Aorta (tissue), 5 donors: ENCODE data around the gene RANGAP1. TPM values are rescaled to one million over a fixed set of nuclear protein-coding genes. Genes with fewer than 3 reads are reported as not detected.

ENCODE experiments used
- ATAC-seq: fragments of 200-7000 bp; cut with Tn5 transposase; one replicate; pipeline ENCODE4 v1.9.1; 2022; ENCODE audit warnings: moderate library complexity; ENCODE audit not compliant: low FRiP score
- DNase-seq, 2 donors: peaks; one replicate each; pipeline ENCODE4 v3.0.0-alpha.2; 2020
- H3K27ac ChIP-seq, 2 donors: one replicate each; pipeline ENCODE4 v1.5.1; 2013; ENCODE audit warnings: low read length in 2 of 2, mild to moderate bottlenecking in 2 of 2, moderate library complexity in 2 of 2, control low read depth in 1 of 2, inconsistent platforms in 1 of 2, low read depth in 1 of 2
- H3K27me3 ChIP-seq, 2 donors: one replicate each; pipeline ENCODE4 v1.6.1; 2013; ENCODE audit warnings: control low read depth in 1 of 2, low read length in 1 of 2, mild to moderate bottlenecking in 1 of 2, moderate library complexity in 1 of 2; ENCODE audit not compliant: insufficient read depth in 2 of 2, control insufficient read depth in 1 of 2
- H3K36me3 ChIP-seq, 2 donors: one replicate each; pipeline ENCODE4 v1.6.1; 2013; ENCODE audit warnings: control low read depth in 1 of 2, low read length in 1 of 2, mild to moderate bottlenecking in 1 of 2; ENCODE audit not compliant: insufficient read depth in 2 of 2, control insufficient read depth in 1 of 2
- H3K4me1 ChIP-seq, 2 donors: one replicate each; pipeline ENCODE4 v1.6.1; 2013; ENCODE audit warnings: low read length in 2 of 2, control low read depth in 1 of 2, mild to moderate bottlenecking in 1 of 2, moderate library complexity in 1 of 2; ENCODE audit not compliant: insufficient read depth in 2 of 2, control insufficient read depth in 1 of 2
- H3K4me3 ChIP-seq, 2 donors: one replicate each; pipeline ENCODE4 v1.5.1; 2013; ENCODE audit warnings: low read length in 2 of 2, control low read depth in 1 of 2, mild to moderate bottlenecking in 1 of 2
- H3K9me3 ChIP-seq: one replicate; pipeline ENCODE4 v1.6.1; 2013; ENCODE audit warnings: mild to moderate bottlenecking, low read length; ENCODE audit not compliant: control insufficient read depth
- WGBS, 2 donors: extraction: QIAGEN DNeasy Blood & Tissue Kit; methylation state at CpG; one replicate each; pipeline ENCODE4 v1.1.7; 2013; 5-methylcytosine and 5-hydroxymethylcytosine counted together
- intact Hi-C, 2 donors: fragments of 100-400 bp; cut with DNase I; formaldehyde crosslinking; loops; one replicate each; pipeline versions ENCODE4 v1.14.2 to v1.15.0; 2022
- long read RNA-seq, 2 donors: library from polyadenylated mRNA; unstranded; transcript quantifications; one replicate each; pipeline ENCODE4 v2.0.0, GENCODE V29; 2020 to 2021
- polyA plus RNA-seq, 2 donors: library from polyadenylated mRNA; stranded (reverse); fragments of 200-250 nt; gene quantifications; one replicate each; pipeline ENCODE4 v1.2.3, GENCODE V29; 2013
- total RNA-seq, 2 donors: library from RNA; stranded (reverse); fragmentation: NEBNext Ultra II Directional; extraction: Animal tissue kit (Norgen Biotek cat#: 25700); gene quantifications; one replicate each; pipeline ENCODE4 v1.2.1, GENCODE V29; 2021
- donor health status: healthy with polysubstance abuse.
- donor health status: Bipolar disorder and iron deficiency.
- donor health status: DM: no; HTN: no; CAD: no.
- donor health status: DM: no; HTN: no; CAD: no.
- donor health status: DM: yes; HTN: yes; CAD: no.

The RANGAP1 gene, protein sequence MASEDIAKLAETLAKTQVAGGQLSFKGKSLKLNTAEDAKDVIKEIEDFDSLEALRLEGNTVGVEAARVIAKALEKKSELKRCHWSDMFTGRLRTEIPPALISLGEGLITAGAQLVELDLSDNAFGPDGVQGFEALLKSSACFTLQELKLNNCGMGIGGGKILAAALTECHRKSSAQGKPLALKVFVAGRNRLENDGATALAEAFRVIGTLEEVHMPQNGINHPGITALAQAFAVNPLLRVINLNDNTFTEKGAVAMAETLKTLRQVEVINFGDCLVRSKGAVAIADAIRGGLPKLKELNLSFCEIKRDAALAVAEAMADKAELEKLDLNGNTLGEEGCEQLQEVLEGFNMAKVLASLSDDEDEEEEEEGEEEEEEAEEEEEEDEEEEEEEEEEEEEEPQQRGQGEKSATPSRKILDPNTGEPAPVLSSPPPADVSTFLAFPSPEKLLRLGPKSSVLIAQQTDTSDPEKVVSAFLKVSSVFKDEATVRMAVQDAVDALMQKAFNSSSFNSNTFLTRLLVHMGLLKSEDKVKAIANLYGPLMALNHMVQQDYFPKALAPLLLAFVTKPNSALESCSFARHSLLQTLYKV
- 10 to 100 TPM; 29.7 to 34.6 TPM for total RNA-seq
- 10 to 100 TPM; 14.8 to 20.3 TPM for polyA plus RNA-seq
- long read RNA-seq, donor 1, full-length matches to known transcripts = 36 of 78 reads
- long read RNA-seq, donor 1, partial matches to known transcripts = 17 of 78 reads
- long read RNA-seq, donor 1, other reads (novel, unspliced or antisense) = 25 of 78 reads
- long read RNA-seq, donor 2, full-length matches to known transcripts = 10 of 26 reads
- long read RNA-seq, donor 2, partial matches to known transcripts = 6 of 26 reads
- long read RNA-seq, donor 2, other reads (novel, unspliced or antisense) = 10 of 26 reads

- H3K27me3 ChIP-seq = no peaks in the 10 kb centered on the region
- peak within 1 kb of the TSS; percentile 53 to 78 for H3K4me3 ChIP-seq
- H3K9me3 ChIP-seq = no peaks in the 10 kb centered on the region
- H3K36me3 ChIP-seq = no peaks in the 10 kb centered on the region
- DNase-seq = peak; percentile 99
- peak within 1 kb of the TSS in 1 of 2 donors; percentile 37 for H3K27ac ChIP-seq
- ATAC-seq = peak; percentile 100
- WGBS, 2 donors = 0% methylated on average over 73 to 77 of the region's 77 CpGs
- H3K4me1 ChIP-seq = no peaks in the 10 kb centered on the region
- intact Hi-C loops = loop anchor here in 1 of 2 donors (10.0 kb wide), 1 partner anchor 239 kb away; no protein-coding TSS in a partner anchor
These were observed at the start of gene RANGAP1 for GRCh38 chr22:41285820-41286638. TSS of gene RANGAP1 (minus strand) at chr22:41286187. CDS start at chr22:41281044, 5,143 bp downstream.

- peaks cover 0 to 8% of the 10 kb centered on the region in 2 donors for H3K36me3 ChIP-seq
These were observed 49.1 kb upstream of the RANGAP1 start for GRCh38 chr22:41334951-41335635.

GRCh38 chr22:41334215-41334614 is 48.2 kb upstream of the RANGAP1 start:
- H3K27me3 ChIP-seq = no peaks in the 10 kb centered on the region
- 52 to 60% methylated on average over 3 of the region's 3 CpGs for WGBS, 2 donors
- H3K27ac ChIP-seq = no peak overlapping the region
- peaks cover 0 to 10% of the 10 kb centered on the region in 2 donors for H3K36me3 ChIP-seq
- H3K9me3 ChIP-seq = no peaks in the 10 kb centered on the region
- H3K4me3 ChIP-seq = no peak overlapping the region
- no peaks in the 10 kb centered on the region for H3K4me1 ChIP-seq
- intact Hi-C loops = no loop called here
- no peak for ATAC-seq
- no peak for DNase-seq

More at GRCh38 chr22:41334951-41335635, 49.1 kb upstream of the RANGAP1 start:
- 93 to 95% methylated on average over 11 of the region's 11 CpGs for WGBS, 2 donors
- H3K27me3 ChIP-seq = no peaks in the 10 kb centered on the region
- ATAC-seq (no peak), DNase-seq (no peak)
- no peaks in the 10 kb centered on the region for H3K9me3 ChIP-seq
- H3K27ac ChIP-seq = no peak overlapping the region
- no peaks in the 10 kb centered on the region for H3K4me1 ChIP-seq
- H3K4me3 ChIP-seq = no peak overlapping the region
- intact Hi-C loops = no loop called here

DNA sequence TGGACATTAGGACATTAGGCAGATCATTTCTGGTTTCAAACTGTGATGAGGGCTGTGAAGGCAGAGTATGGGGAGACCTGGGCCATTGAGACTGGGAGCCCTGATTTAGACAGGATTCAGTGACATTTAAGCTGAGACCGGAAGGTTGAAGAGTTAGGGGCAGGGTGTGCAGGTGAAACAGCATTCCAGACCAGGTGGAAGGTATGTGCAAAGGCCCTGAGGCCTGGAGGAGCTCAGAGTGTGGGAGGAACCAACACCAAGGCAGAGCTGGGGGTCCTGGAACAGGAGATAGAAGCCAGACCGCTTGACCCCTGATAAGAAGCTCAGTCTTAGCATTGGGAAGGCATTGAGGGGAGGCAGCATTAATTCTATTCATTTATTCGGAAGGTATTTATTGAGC is 47.8 kb upstream of the RANGAP1 start:
- intact Hi-C loops = no loop called here
- Histone ChIP-seq H3K4me1 (no peaks in the 10 kb centered on the region), H3K9me3 (no peaks in the 10 kb centered on the region), H3K4me3 (no peak overlapping the region), H3K27me3 (no peaks in the 10 kb centered on the region), H3K36me3 (peaks cover 0 to 7% of the 10 kb centered on the region in 2 donors), H3K27ac (no peak overlapping the region)
- ATAC-seq = no peak
- no peak for DNase-seq
- WGBS, 2 donors = 94 to 96% methylated on average over 3 of the region's 3 CpGs

- intact Hi-C loops = no loop called here
These were observed 46.4 kb upstream of the RANGAP1 start for GRCh38 chr22:41332217-41332939.

DNA sequence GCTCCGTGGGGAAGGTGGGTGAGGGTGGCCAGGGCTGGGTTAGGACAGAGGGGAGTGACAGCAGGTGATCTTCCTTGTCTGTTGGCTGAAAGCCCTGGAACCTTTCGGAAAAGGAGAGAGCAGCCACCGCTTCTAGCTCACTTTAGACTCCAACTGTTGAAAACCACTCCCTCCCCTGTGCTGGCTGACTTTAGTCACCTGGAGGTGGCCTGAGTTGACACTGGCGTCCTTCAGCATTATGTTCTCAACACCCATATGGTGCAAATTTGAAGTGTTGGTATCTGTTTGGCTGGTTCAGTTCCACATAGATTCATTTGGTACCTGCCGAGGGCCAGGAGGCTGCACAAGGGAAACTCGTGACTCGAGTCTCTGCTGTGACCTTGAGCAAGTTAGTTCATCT is 44.2 kb upstream of the RANGAP1 start:
- DNase-seq (no peak), ATAC-seq (no peak)
- intact Hi-C loops = no loop called here
- Histone ChIP-seq H3K27me3 (no peaks in the 10 kb centered on the region), H3K4me3 (no peak overlapping the region), H3K9me3 (no peaks in the 10 kb centered on the region), H3K4me1 (no peaks in the 10 kb centered on the region), H3K27ac (no peak overlapping the region), H3K36me3 (peaks cover 0 to 12% of the 10 kb centered on the region in 2 donors)
- 95 to 96% methylated on average over 6 to 7 of the region's 7 CpGs for WGBS, 2 donors

More at GRCh38 chr22:41332217-41332939, 46.4 kb upstream of the RANGAP1 start:
- no peaks in the 10 kb centered on the region for H3K9me3 ChIP-seq
- no peak overlapping the region for H3K27ac ChIP-seq
- no peak overlapping the region for H3K4me3 ChIP-seq
- peaks cover 0 to 9% of the 10 kb centered on the region in 2 donors for H3K36me3 ChIP-seq
- 87 to 89% methylated on average over 15 of the region's 15 CpGs for WGBS, 2 donors
- no peaks in the 10 kb centered on the region for H3K4me1 ChIP-seq
- no peaks in the 10 kb centered on the region for H3K27me3 ChIP-seq
- DNase-seq = no peak
- no peak for ATAC-seq

GRCh38 chr22:41327124-41327523 is 41.1 kb upstream of the RANGAP1 start:
- H3K27ac ChIP-seq = no peak overlapping the region
- no peaks in the 10 kb centered on the region for H3K4me1 ChIP-seq
- peaks cover 0 to 11% of the 10 kb centered on the region in 2 donors for H3K36me3 ChIP-seq
- H3K27me3 ChIP-seq = no peaks in the 10 kb centered on the region
- ATAC-seq (peak; percentile 40), DNase-seq (no peak)
- H3K4me3 ChIP-seq = no peak overlapping the region
- WGBS, 2 donors = 91 to 93% methylated on average over 16 of the region's 16 CpGs
- intact Hi-C loops = no loop called here
- H3K9me3 ChIP-seq = no peaks in the 10 kb centered on the region
